Adrenal gland (tissue), 12 donors: Measurements from ENCODE around the gene NOC2L. TPM values are rescaled to one million over a fixed set of nuclear protein-coding genes. Genes with fewer than 3 reads are reported as not detected.
A peak's percentile ranks its signal among the peaks of the same experiment; 100 is the strongest.

Experiments
- DNase-seq, 7 donors: peaks; one replicate each; pipeline ENCODE4 v3.0.0-alpha.2; 2019 to 2020
- H3K27ac ChIP-seq, 5 donors: fragments of 200-600 bp; sonication (generic) in 4 of 5; 1 replicate in 3 of 5; 2 replicates in 2 of 5; pipeline versions ENCODE4 v1.5.1 to v1.8.0; 2016 to 2020; ENCODE audit warnings: mild to moderate bottlenecking in 1 of 5
- H3K27me3 ChIP-seq: fragments of 200-600 bp; 2 replicates; pipeline ENCODE4 v1.8.0; 2021
- H3K36me3 ChIP-seq, 2 donors: fragments of 200-600 bp; replicated peaks in 1 of 2; 1 replicate in 1 of 2; 2 replicates in 1 of 2; pipeline versions ENCODE4 v1.5.1 to v1.8.0; 2018 to 2022
- H3K4me1 ChIP-seq, 2 donors: fragments of 200-600 bp; replicated peaks in 1 of 2; 1 replicate in 1 of 2; 2 replicates in 1 of 2; pipeline versions ENCODE4 v1.5.1 to v1.8.0; 2018 to 2021
- H3K4me3 ChIP-seq, 4 donors: fragments of 200-600 bp; sonication (generic) in 3 of 4; one replicate each; pipeline ENCODE4 v1.5.1; 2016 to 2018
- H3K9me3 ChIP-seq, 3 donors: fragments of 200-600 bp; sonication (generic) in 1 of 3; replicated peaks in 1 of 3; 1 replicate in 2 of 3; 2 replicates in 1 of 3; pipeline versions ENCODE4 v1.5.1 to v1.8.0; 2016 to 2021
- POLR2A ChIP-seq, 2 donors: fragments of 450-650 bp; IDR thresholded peaks; one replicate each; pipeline ENCODE4 v1.6.1; 2017; ENCODE audit warnings: antibody characterized with exemption in 2 of 2, mild to moderate bottlenecking in 2 of 2, moderate library complexity in 1 of 2
- WGBS, 4 donors: extraction: QIAGEN DNeasy Blood & Tissue Kit in 2 of 4; methylation state at CpG; one replicate each; pipeline versions ENCODE4 v1.1.5 to v1.1.7; 2013 to 2017; 5-methylcytosine and 5-hydroxymethylcytosine counted together
- intact Hi-C, 2 donors: fragments of 100-400 bp; cut with DNase I; formaldehyde crosslinking; loops; one replicate each; pipeline versions ENCODE4 v1.14.1 to v1.15.0; 2022 to 2023
- polyA plus RNA-seq, 3 donors: library from polyadenylated mRNA; stranded (reverse); fragments of 200-250 nt in 2 of 3; fragments of 350-450 nt in 1 of 3; fragmentation: Illumina TruSeq in 1 of 3; extraction: RNeasy Lipid Tissue Mini Kit (QIAGEN cat#74804) in 1 of 3; gene quantifications; one replicate each; pipeline ENCODE4 v1.2.3, GENCODE V29; 2013 to 2014
- total RNA-seq, 9 donors: library from RNA; depleted of rRNA in 4 of 9; stranded (reverse); fragments of >200 nt in 4 of 9; fragments of 120-200 nt in 1 of 9; fragmentation: NEBNext Ultra II Directional in 1 of 9; extraction: Animal tissue kit (Norgen Biotek cat#: 25700) in 1 of 9; gene quantifications; one replicate each; pipeline versions ENCODE4 v1.1.0 to v1.2.4, GENCODE V29; 2013 to 2023
- TF ChIP-seq, protein P1 (sequence below), 6 experiments: fragments of 450-650 bp in 4 of 6; fragments of 200-600 bp in 2 of 6; sonication (generic) in 1 of 6; IDR thresholded peaks; 1 replicate in 5 of 6; 2 replicates in 1 of 6; pipeline versions ENCODE4 v1.5.1 to v1.8.0; 2016 to 2021; ENCODE audit warnings: antibody characterized with exemption in 6 of 6, mild to moderate bottlenecking in 2 of 6, moderate library complexity in 1 of 6
- donor health status: healthy with polysubstance abuse.
- donor health status: Bipolar disorder and iron deficiency.
- donor health status: DM: yes; HTN: yes; CAD: no.
- donor health status: DM: no; HTN: no; CAD: no.
- donor health status: DM: no; HTN: no; CAD: no.
- donor health status: DM: yes; HTN: yes; CAD: no.

Gene NOC2L
- total and polyA plus RNA-seq, 12 donors: 22.4 to 97.7 (median 43.6) TPM

DNA sequence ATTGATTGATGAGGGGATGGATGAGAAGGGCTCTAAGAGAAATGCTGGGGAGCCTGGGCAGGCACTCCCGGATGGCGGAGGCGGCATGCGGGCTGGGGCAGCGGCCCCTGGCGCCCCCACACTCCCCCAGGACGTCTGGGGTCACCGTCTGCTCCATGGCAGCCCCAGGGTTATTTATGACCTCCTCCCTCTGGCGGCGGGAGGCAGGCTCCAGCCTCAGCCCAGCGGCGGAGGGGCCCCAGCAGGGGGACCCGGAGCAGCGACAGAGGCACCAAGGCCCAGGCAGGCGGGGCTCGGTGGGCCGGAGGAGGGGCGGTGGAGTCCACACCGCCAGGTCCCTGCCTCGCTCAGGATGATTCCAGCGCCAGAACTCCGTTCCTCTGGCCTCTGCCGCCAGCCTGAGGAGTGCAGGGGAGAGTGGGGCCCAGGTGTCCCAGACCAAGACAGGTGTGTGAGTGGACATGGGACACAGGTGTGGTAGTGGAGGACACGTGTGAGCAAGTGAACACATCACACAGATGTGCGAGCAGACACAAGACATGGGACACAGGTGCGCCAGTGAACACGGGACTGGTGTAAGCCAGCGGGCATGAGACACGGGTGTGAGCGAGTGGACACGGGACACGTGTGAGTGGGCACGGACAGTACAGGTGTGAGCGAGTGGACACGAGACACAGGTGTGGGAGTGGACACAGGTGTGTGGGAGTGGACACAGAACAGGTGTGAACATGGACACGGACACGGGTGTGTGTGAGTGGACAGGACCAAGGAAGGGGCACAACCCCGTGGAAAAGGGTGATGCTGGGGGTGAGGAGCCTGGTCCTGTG lies 37.8 kb downstream of the NOC2L start:
- H3K4me1 ChIP-seq: peaks cover 13 to 40% of the 10 kb centered on the region in 2 donors
- no peak overlapping the region for H3K27ac ChIP-seq
- no peak for TF ChIP-seq POLR2A (IDR thresholded peaks at IDR 0.05)
- TF ChIP-seq, protein P1, sequence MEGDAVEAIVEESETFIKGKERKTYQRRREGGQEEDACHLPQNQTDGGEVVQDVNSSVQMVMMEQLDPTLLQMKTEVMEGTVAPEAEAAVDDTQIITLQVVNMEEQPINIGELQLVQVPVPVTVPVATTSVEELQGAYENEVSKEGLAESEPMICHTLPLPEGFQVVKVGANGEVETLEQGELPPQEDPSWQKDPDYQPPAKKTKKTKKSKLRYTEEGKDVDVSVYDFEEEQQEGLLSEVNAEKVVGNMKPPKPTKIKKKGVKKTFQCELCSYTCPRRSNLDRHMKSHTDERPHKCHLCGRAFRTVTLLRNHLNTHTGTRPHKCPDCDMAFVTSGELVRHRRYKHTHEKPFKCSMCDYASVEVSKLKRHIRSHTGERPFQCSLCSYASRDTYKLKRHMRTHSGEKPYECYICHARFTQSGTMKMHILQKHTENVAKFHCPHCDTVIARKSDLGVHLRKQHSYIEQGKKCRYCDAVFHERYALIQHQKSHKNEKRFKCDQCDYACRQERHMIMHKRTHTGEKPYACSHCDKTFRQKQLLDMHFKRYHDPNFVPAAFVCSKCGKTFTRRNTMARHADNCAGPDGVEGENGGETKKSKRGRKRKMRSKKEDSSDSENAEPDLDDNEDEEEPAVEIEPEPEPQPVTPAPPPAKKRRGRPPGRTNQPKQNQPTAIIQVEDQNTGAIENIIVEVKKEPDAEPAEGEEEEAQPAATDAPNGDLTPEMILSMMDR (IDR thresholded peaks at IDR 0.05): peak; percentile 22 to 61 (median 46)
- H3K4me3 ChIP-seq: no peak overlapping the region
- WGBS, 4 donors: 23 to 50% (median 33%) methylated on average over 17 to 38 of the region's 38 CpGs
- peaks cover 63% of the 10 kb centered on the region for H3K27me3 ChIP-seq
- no peaks in the 10 kb centered on the region for H3K36me3 ChIP-seq
- DNase-seq: peak in 5 of 7 donors; percentile 53 to 70 (median 62)
- intact Hi-C loops: no loop called here
- no peaks in the 10 kb centered on the region for H3K9me3 ChIP-seq

DNA sequence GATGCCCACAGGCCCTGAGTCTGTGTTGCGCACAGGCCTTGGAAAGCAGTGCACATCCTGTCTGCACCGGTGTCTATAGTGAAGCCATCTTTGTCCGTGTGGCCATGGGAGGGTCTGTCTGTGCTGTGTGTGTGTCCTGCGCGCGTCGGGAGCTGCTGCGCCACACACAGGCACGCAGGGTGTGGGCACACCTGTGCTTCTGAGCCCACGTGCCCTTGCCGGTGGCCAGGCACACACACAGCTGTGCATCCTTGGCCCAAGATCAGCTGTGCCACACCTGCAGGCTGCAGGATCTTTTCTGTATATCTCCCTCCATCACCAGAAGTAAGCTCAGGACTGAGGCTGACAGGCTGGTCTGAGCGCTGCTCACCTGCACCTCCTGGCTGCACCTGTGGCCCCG lies 38.5 kb downstream of the NOC2L start:
- no peaks in the 10 kb centered on the region for H3K36me3 ChIP-seq
- no peak for DNase-seq
- H3K4me3 ChIP-seq: no peak overlapping the region
- H3K9me3 ChIP-seq: no peaks in the 10 kb centered on the region
- H3K27ac ChIP-seq: no peak overlapping the region
- TF ChIP-seq, protein P1 (IDR thresholded peaks at IDR 0.05): no peak
- no peak for TF ChIP-seq POLR2A (IDR thresholded peaks at IDR 0.05)
- 8 to 18% (median 11%) methylated on average over 6 to 13 of the region's 13 CpGs for WGBS, 4 donors
- H3K27me3 ChIP-seq: peaks cover 62% of the 10 kb centered on the region
- H3K4me1 ChIP-seq: peaks cover 14 to 43% of the 10 kb centered on the region in 2 donors
- intact Hi-C loops: no loop called here

DNA sequence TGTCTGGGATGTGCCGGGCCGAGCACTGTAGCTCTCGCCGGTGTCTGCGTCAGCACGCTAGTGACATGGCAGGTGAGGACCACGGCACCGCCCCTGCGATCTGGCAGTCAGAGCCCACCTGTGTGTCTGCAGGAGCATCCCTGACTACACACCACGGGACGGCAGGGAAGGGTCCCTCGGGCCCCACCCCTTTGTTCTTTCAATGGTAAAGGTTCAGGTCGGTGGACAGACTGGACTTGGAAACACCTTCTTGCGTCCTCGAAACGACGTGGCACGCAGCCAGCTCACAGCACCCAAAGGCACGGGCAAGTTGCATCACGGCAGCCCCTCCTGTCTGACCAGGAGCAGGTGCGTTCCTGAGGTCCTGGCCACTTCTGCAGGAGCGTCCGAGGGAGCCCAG lies 39.0 kb downstream of the NOC2L start:
- 20 to 61% (median 53%) methylated on average over 3 to 23 of the region's 23 CpGs for WGBS, 4 donors
- H3K27ac ChIP-seq: no peak overlapping the region
- peaks cover 14 to 43% of the 10 kb centered on the region in 2 donors for H3K4me1 ChIP-seq
- intact Hi-C loops: no loop called here
- DNase-seq: no peak
- peaks cover 63% of the 10 kb centered on the region for H3K27me3 ChIP-seq
- H3K9me3 ChIP-seq: no peaks in the 10 kb centered on the region
- H3K36me3 ChIP-seq: no peaks in the 10 kb centered on the region
- no peak overlapping the region for H3K4me3 ChIP-seq
- TF ChIP-seq, protein P1 (IDR thresholded peaks at IDR 0.05): no peak
- no peak for TF ChIP-seq POLR2A (IDR thresholded peaks at IDR 0.05)

DNA sequence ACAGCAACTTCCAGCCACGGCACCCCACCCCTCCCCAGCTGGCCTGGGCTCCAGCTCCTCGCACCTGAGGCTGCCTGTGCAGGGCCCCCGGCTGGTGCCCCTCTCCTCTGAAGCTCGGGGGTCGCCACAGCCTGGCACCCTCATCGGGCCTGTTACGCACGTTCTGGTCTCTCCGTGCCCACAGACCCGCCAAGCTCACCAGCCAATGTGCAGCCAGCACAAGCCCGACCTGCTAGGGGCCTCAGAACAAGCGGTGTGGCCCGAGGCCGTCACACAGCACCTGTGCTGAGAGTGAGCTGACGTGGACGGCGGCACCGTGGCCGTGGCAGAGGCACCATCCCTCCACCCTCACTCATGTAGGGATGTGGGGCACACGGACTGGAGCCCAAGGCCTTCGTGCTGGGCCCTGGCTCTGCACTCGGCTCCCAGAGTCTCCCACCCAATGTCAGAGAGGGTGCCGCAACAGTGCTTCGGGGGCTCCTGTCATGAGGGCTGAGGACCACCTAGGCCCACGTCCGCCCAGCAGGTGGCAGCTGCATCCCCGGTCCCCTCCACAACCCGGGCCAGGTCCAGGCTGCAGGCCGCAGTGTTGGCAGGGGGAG lies 39.7 kb downstream of the NOC2L start:
- H3K36me3 ChIP-seq: no peaks in the 10 kb centered on the region
- H3K4me1 ChIP-seq: peaks cover 14 to 39% of the 10 kb centered on the region in 2 donors
- no peak overlapping the region for H3K27ac ChIP-seq
- DNase-seq: no peak
- intact Hi-C loops: no loop called here
- no peak overlapping the region for H3K4me3 ChIP-seq
- H3K27me3 ChIP-seq: peaks cover 61% of the 10 kb centered on the region
- no peaks in the 10 kb centered on the region for H3K9me3 ChIP-seq
- 77 to 88% (median 86%) methylated on average over 8 to 29 of the region's 29 CpGs for WGBS, 4 donors
- TF ChIP-seq POLR2A (IDR thresholded peaks at IDR 0.05): no peak
- TF ChIP-seq, protein P1 (IDR thresholded peaks at IDR 0.05): no peak
